NT2/D1 (cell line): Measurements from ENCODE around the gene FECH.

Source experiments
- DNase-seq: peaks from one replicate; pipeline ENCODE4 v3.0.0-alpha.2; 2011; ENCODE audit warnings: low read depth, low spot score
- H3K27me3 ChIP-seq: 2 replicates; pipeline ENCODE4 v1.6.0; 2011; ENCODE audit warnings: mild to moderate bottlenecking; ENCODE audit not compliant: insufficient read length, insufficient read depth
- H3K36me3 ChIP-seq: 2 replicates; pipeline ENCODE4 v1.6.1; 2011; ENCODE audit warnings: mild to moderate bottlenecking, low read length, mixed read lengths; ENCODE audit not compliant: insufficient read depth, insufficient read length
- H3K4me1 ChIP-seq: 2 replicates; pipeline ENCODE4 v1.5.1; 2011; ENCODE audit not compliant: insufficient read depth, insufficient read length
- H3K4me3 ChIP-seq: 2 replicates; pipeline ENCODE4 v1.5.1; 2011; ENCODE audit warnings: low read depth; ENCODE audit not compliant: insufficient read length
- H3K9ac ChIP-seq: 2 replicates; pipeline ENCODE4 v1.6.0; 2011; ENCODE audit warnings: low read depth; ENCODE audit not compliant: insufficient read length
- H3K9me3 ChIP-seq: 2 replicates; pipeline ENCODE4 v1.5.1; 2011; ENCODE audit warnings: mild to moderate bottlenecking, low read length; ENCODE audit not compliant: insufficient read depth
- SUZ12 ChIP-seq: IDR thresholded peaks from 2 replicates; pipeline ENCODE4 v1.6.1; 2011; ENCODE audit not compliant: insufficient read length, insufficient read depth; ENCODE audit errors: extremely low read depth
- YY1 ChIP-seq: IDR thresholded peaks from 2 replicates; pipeline ENCODE4 v1.6.1; 2011; ENCODE audit not compliant: insufficient read length, insufficient read depth
- ZNF274 ChIP-seq: IDR thresholded peaks from 2 replicates; pipeline ENCODE4 v1.6.1; 2011; ENCODE audit warnings: mild to moderate bottlenecking, low read depth, low read length

The FECH gene

DNA sequence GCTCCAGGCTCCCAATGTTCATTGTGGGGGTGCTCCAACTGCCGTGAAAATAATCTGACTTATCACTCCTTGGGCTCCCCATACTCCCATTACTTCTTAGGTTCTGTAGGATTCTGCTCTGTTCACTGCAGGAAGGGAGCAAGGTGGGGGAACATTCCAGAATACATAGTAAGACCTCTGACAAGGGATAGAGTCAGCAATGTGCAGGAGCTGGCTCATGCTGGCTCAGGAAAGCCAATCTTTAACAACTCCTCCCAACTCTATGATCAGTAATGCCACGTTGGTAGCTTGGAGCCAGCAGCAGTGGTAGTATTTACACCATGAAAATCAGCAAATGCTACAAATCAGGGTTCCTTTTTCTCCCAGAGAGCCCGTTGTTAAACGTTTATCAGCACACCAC lies 44.4 kb downstream of the FECH start:
- H3K9ac ChIP-seq = no peak overlapping the region
- no peak overlapping the region for H3K4me3 ChIP-seq
- H3K27me3 ChIP-seq = no peaks in the 10 kb centered on the region
- H3K4me1 ChIP-seq = peaks cover 2% of the 10 kb centered on the region
- DNase-seq = no peak
- H3K36me3 ChIP-seq = no peaks in the 10 kb centered on the region
- H3K9me3 ChIP-seq = no peaks in the 10 kb centered on the region
- TF ChIP-seq SUZ12 = no peak
- no peak for TF ChIP-seq ZNF274
- no peak for TF ChIP-seq YY1

DNA sequence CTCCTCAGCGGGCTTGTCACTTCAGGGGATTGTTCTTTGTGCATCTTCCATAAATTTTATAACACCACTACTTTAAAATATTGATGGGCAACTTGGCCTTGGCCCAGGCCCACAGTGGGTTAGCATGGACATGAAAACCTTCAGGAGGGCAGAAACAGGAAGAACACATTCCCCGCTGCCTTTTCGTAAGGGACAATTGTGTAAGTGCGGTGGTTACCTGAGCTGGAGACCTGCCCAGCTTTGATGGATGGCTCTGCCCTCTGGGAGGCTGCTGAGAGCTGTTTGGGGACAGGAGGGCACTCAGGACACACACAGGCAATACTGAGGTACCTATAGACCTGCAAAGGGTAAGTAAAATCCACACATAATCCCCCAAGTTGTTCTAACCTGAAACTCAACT lies 46.8 kb downstream of the FECH start:
- TF ChIP-seq SUZ12 (no peak), ZNF274 (no peak), YY1 (no peak)
- no peaks in the 10 kb centered on the region for H3K27me3 ChIP-seq
- H3K4me1 ChIP-seq = peaks cover 2% of the 10 kb centered on the region
- H3K4me3 ChIP-seq = no peak overlapping the region
- no peak for DNase-seq
- H3K9ac ChIP-seq = no peak overlapping the region
- no peaks in the 10 kb centered on the region for H3K9me3 ChIP-seq
- H3K36me3 ChIP-seq = no peaks in the 10 kb centered on the region

DNA sequence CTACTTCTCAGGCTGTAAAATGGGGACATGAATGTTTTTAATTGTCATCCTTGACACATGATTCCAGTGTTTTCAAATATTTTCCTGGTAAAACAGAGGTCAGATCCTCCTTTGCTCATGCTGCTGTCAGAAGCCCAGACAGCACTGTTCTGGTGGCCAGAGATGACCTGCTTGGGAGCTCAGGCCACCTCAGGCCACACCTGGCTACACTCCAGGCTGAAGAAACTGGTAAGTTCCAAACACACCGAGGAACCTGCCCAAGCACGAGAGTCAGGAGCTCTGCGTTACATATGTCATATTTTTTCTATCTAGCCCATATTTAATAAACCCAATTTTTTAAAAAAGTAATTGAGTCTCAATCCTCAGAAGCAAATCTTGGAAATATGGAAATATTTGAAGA lies 47.9 kb downstream of the FECH start:
- no peak for DNase-seq
- no peak for TF ChIP-seq YY1
- no peak for TF ChIP-seq SUZ12
- no peak for TF ChIP-seq ZNF274
- Histone ChIP-seq H3K36me3 (no peaks in the 10 kb centered on the region), H3K27me3 (no peaks in the 10 kb centered on the region), H3K4me3 (no peak overlapping the region), H3K4me1 (peaks cover 4% of the 10 kb centered on the region), H3K9ac (no peak overlapping the region), H3K9me3 (no peaks in the 10 kb centered on the region)

DNA sequence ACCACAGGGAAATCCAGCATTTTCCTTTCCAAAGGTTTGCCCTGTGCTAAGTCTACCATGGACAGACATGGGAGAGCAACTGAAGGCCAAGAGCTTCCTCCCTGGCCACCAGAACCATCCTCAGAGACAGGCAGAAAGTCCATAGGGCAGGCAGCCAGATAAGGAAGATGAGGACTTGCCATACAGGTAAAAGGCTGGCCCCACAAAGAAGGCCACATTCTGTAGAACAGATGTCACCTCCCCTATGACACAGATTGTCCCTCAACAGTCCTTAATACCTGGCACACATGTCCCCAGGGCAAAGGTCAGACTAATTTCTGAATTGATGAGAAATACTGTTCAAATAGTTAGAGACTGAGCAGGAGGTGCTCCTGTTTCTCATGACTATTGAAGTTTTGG lies 52.0 kb downstream of the FECH start:
- H3K4me1 ChIP-seq = peaks cover 2% of the 10 kb centered on the region
- no peak overlapping the region for H3K4me3 ChIP-seq
- DNase-seq = no peak
- no peaks in the 10 kb centered on the region for H3K36me3 ChIP-seq
- H3K9ac ChIP-seq = no peak overlapping the region
- no peaks in the 10 kb centered on the region for H3K27me3 ChIP-seq
- no peaks in the 10 kb centered on the region for H3K9me3 ChIP-seq
- no peak for TF ChIP-seq YY1
- TF ChIP-seq ZNF274 = no peak
- TF ChIP-seq SUZ12 = no peak

DNA sequence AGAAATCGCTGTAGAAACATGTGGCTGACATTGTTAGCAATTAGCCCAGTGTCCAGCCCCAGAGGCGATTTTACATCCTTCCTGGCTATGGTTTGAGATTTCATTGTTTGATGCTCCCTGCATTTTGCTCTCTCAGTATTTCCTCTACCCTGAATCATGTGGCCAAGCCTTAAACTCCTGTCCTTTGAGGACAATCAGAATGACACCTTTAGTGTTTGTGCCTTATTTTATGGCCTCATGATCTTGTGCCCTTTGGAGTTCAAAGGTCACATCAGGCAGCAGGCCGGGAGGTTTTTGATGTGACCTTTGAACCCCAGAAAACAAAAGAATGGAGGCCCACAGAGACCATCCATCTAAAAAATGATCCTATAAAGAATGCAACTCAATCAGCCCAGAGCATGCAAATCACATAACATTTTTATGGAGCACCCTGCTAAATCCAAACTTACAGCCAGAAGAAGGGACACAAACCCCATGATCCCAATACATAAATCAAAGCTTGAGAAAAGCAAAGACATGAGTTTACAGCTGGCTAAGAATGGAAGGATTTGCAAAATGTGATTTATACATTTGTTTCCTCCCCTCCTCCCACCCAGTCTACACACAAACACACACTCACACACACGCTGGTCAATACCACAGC lies 52.5 kb downstream of the FECH start:
- Histone ChIP-seq H3K36me3 (no peaks in the 10 kb centered on the region), H3K9me3 (no peaks in the 10 kb centered on the region), H3K4me3 (no peak overlapping the region), H3K9ac (no peak overlapping the region), H3K4me1 (peaks cover 2% of the 10 kb centered on the region), H3K27me3 (no peaks in the 10 kb centered on the region)
- TF ChIP-seq YY1 (no peak), ZNF274 (no peak), SUZ12 (no peak)
- no peak for DNase-seq

DNA sequence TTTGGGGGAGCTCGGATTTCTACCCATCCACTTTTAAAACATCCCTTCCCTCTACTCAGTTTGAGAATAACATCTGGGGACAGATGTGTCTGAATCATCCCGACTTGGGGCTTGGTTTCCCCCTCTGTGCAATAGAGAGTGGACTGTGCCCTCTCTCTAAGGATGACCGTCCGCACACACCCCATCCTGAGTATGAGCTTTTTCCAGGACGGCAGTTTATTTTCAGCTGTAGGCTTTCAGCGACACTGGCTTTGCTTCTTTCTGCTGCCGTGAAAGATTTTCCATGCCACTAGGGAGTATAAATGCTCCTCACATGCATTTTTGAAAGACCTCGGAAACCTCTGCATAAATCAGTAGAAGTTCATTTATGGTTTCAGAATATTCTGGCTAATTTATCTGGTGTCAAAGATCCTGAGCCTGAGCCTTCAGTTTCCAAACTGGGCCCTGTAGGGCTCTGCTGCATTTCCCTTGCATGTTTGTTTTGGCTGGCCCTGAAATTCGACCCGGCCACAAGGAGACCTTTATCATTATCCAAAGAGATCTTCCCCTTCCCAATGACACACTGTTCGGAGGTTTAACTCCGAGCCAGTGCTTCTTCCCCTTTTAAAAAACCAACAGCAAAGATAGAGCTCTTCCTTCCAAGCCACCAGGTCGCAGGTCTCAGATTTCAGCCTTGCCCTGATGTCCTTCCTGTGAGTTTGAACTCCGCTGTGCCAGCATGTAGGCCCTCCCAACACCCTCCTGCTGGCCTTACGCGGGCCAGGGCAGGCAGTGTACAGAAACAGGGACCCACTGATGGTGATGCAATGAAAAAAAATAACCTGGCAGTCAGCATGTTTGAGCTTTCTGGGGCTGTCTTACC lies 53.3 kb downstream of the FECH start:
- TF ChIP-seq ZNF274 (no peak), SUZ12 (no peak)
- Histone ChIP-seq H3K9ac (no peak overlapping the region), H3K27me3 (no peaks in the 10 kb centered on the region), H3K9me3 (no peaks in the 10 kb centered on the region), H3K4me3 (no peak overlapping the region), H3K4me1 (peaks cover 2% of the 10 kb centered on the region), H3K36me3 (no peaks in the 10 kb centered on the region)
- no peak for DNase-seq

DNA sequence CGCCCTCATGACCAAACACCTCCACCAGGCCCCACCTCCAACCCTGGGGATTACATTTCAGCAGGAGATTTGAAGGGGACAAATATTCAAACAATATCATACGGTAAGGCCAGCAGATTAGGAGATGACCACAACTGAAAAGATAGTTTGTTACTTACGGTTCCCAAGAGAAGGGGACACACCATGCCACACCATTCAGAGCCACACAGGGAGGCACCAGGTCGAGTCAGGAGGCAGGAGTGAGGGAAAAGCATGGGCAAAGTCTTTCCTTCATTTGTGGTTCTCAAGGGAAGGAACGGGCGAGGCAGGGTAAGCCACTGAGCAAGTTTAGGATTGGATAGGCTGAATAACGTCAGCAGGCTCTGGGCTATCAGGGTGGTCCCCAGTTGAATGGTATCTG lies 57.4 kb downstream of the FECH start:
- Histone ChIP-seq H3K36me3 (no peaks in the 10 kb centered on the region), H3K4me1 (no peaks in the 10 kb centered on the region), H3K9me3 (0 out of 2 replicates have a peak, but pooled peaks cover 5% of the 10 kb centered on the region), H3K27me3 (no peaks in the 10 kb centered on the region), H3K9ac (no peak overlapping the region), H3K4me3 (no peak overlapping the region)
- TF ChIP-seq SUZ12 = no peak
- TF ChIP-seq YY1 = no peak
- no peak for TF ChIP-seq ZNF274
- no peak for DNase-seq
